Measurements from ENCODE around the gene CBY1. TPM values are rescaled to one million over a fixed set of nuclear protein-coding genes. Genes with fewer than 3 reads are reported as not detected.
"Not testable (repeated sequence)": the region's sequence is repeated elsewhere in the genome, so short reads cannot be mapped to it uniquely, and the experiment has no call there.

The CBY1 gene
- total RNA-seq, 1 donor from 2014 or later, result 25.0 TPM

DNA sequence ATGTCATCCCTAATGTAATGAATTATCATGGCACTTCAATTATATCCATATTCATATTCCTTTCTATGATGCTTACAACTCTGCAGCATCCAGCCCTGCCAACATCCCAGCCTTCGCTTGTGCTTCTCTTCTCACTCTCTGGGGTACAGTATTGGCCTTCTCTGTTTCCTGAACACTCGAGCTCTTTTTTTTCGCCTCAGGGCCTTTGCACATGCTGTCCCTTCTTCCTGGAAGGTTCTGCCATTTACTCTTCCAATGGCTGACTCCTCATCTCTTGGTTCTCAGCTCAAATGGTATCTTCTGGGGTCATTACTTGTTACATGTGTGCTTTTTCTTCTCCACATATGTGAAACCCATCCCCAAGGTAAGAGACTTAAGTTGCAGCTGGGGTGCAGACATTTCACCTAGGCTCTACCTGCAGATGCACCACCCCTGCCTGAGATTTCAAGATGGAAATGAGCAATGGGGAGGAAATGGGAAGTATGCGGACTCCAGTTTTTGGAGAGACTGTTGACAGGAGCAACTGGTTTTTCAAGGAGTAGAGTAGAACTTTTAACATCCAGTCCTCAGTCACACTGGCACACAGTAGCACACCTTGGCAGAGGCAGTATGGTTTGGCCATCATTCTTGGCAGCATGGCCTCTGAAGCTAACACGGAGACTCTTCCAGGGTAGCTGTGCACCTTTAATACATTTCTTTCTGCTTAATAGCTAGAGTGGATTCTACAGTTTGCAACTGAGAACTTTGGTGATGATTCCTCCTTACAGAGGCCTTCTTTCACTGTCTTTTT is 44.0 kb upstream of the CBY1 start:
- Histone ChIP-seq H3K36me3 (ENCODE audit: control insufficient read depth, insufficient read depth, low read length) (peaks cover 1% of the 10 kb centered on the region), H3K4me3 (ENCODE audit: low read depth, low read length) (no peak overlapping the region), H3K27me3 (ENCODE audit: control insufficient read depth, insufficient read depth, low read length) (no peaks in the 10 kb centered on the region)
- TF ChIP-seq, protein P1, sequence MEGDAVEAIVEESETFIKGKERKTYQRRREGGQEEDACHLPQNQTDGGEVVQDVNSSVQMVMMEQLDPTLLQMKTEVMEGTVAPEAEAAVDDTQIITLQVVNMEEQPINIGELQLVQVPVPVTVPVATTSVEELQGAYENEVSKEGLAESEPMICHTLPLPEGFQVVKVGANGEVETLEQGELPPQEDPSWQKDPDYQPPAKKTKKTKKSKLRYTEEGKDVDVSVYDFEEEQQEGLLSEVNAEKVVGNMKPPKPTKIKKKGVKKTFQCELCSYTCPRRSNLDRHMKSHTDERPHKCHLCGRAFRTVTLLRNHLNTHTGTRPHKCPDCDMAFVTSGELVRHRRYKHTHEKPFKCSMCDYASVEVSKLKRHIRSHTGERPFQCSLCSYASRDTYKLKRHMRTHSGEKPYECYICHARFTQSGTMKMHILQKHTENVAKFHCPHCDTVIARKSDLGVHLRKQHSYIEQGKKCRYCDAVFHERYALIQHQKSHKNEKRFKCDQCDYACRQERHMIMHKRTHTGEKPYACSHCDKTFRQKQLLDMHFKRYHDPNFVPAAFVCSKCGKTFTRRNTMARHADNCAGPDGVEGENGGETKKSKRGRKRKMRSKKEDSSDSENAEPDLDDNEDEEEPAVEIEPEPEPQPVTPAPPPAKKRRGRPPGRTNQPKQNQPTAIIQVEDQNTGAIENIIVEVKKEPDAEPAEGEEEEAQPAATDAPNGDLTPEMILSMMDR (IDR thresholded peaks at IDR 0.05; ENCODE audit: insufficient read depth, low read length, poor library complexity, severe bottlenecking), result no peak
- no peak for DNase-seq (ENCODE audit: low read depth)

DNA sequence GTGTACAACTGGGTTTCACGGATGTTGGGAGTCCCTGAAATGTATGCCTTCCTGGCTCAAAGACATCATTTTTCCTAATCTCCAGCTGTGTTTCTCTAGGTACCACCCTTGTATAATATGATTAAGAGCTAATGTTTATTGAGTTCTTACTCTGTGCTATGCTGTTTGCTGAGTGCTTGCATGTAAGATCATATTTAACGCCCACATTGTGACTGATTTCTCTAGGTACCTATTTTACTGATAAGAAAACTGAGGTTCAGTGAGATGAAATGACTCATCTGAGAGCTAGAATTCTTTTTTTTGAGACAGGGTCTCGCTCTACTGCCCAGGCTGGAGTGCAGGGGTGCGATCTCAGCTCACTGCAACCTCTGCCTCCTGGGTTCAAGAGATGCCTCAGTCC is 42.9 kb upstream of the CBY1 start:
- H3K27me3 ChIP-seq (ENCODE audit: control insufficient read depth, insufficient read depth, low read length), result no peaks in the 10 kb centered on the region
- H3K36me3 ChIP-seq (ENCODE audit: control insufficient read depth, insufficient read depth, low read length), result peaks cover 1% of the 10 kb centered on the region
- no peak for DNase-seq (ENCODE audit: low read depth)
- H3K4me3 ChIP-seq (ENCODE audit: low read depth, low read length), result no peak overlapping the region
- TF ChIP-seq, protein P1 (IDR thresholded peaks at IDR 0.05; ENCODE audit: insufficient read depth, low read length, poor library complexity, severe bottlenecking), result no peak

DNA sequence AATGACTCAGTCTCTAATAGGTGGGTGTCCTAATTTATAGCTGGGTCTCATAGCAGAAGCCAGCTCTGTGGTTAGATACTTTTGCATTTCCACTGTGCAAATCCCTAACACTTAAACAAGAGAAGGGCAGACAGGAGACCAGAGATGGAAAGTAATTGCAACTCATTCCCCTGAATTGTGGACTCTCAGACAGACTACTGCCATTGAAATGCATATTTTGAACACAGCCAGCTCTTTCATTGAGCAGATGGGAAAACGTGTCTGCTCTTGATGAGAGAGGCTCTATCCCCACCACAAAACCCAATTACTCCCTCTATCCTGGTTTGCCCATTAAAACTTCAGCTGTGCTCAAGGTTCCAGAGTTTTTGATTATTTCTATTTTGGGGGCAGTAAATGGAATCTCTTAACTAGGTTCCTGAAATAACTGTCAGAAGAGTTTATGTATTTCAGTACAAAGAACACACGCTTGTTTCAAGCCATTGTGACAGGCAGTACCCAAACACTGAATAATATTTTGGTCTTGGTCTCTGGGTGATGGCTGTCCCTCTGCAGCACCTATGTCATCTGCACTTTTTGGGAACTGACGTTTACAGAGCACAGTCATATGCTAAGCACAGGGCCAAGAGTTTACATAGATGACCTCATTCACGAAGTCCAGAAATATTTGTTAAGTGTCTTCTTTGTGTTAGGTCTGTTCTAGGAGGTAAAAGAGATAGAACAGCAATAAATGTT is 41.9 kb upstream of the CBY1 start:
- DNase-seq (ENCODE audit: low read depth), result no peak
- Histone ChIP-seq H3K36me3 (ENCODE audit: control insufficient read depth, insufficient read depth, low read length) (peaks cover 1% of the 10 kb centered on the region), H3K27me3 (ENCODE audit: control insufficient read depth, insufficient read depth, low read length) (no peaks in the 10 kb centered on the region), H3K4me3 (ENCODE audit: low read depth, low read length) (no peak overlapping the region)
- TF ChIP-seq, protein P1 (IDR thresholded peaks at IDR 0.05; ENCODE audit: insufficient read depth, low read length, poor library complexity, severe bottlenecking), result no peak

DNA sequence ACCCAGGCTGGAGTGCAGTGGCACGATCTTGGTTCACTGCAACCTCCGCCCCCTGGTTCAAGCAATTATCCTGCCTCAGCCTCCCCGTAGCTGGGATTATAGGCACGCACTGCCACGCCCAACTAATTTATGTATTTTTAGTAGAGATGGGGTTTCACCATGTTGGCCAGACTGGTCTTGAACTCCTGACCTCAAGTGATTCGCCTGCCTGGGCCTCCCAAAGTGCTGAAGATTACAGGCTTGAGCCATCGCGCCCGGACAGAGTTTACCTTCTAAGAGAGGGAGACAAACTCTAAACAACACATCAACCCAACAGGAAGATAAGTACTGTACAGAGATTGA is 41.4 kb upstream of the CBY1 start:
- not testable (repeated sequence) for H3K36me3 ChIP-seq (ENCODE audit: control insufficient read depth, insufficient read depth, low read length); DNase-seq (ENCODE audit: low read depth); H3K27me3 ChIP-seq (ENCODE audit: control insufficient read depth, insufficient read depth, low read length); H3K4me3 ChIP-seq (ENCODE audit: low read depth, low read length)

DNA sequence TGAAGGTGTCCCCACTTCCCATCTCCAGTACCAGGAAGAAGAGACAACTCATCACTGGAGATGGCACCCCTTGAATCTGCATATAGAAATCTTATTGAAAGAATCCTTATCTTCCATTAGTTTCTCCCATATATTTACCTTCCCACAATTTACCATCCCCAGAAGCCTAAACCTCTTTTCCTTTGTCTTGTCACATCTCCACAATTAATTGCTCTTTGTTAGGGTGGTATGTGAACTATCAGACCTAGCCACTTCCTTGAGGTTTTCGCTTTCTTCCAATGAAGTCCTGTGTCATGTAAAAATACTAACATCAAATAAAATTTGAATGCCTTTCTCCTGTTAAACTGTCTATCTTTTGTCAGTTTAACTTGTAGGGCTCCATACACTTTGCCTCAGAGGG is 38.2 kb upstream of the CBY1 start:
- TF ChIP-seq, protein P1 (IDR thresholded peaks at IDR 0.05; ENCODE audit: insufficient read depth, low read length, poor library complexity, severe bottlenecking), result no peak
- no peaks in the 10 kb centered on the region for H3K27me3 ChIP-seq (ENCODE audit: control insufficient read depth, insufficient read depth, low read length)
- no peak overlapping the region for H3K4me3 ChIP-seq (ENCODE audit: low read depth, low read length)
- no peak for DNase-seq (ENCODE audit: low read depth)
- H3K36me3 ChIP-seq (ENCODE audit: control insufficient read depth, insufficient read depth, low read length), result peaks cover 1% of the 10 kb centered on the region

DNA sequence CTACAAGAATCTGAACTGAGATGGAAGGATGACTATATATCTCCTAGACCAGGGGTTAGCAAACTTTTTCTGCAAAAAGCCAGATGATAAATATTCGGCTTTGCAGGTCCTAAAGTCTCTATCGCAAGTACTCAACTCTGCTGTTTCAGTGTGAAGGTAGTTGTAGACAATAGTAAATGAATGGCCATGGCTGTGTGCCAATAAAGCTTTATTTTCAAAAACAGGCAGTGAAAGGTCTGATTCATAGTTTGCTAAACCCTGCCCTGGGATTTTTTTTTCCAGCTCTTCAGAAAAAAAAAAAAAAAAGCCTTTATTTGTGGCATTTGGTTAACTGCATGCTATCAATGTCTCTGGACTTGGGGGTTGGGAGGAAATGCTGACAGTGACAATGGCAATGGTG is 37.8 kb upstream of the CBY1 start:
- TF ChIP-seq, protein P1 (IDR thresholded peaks at IDR 0.05; ENCODE audit: insufficient read depth, low read length, poor library complexity, severe bottlenecking), result no peak
- H3K4me3 ChIP-seq (ENCODE audit: low read depth, low read length), result no peak overlapping the region
- H3K36me3 ChIP-seq (ENCODE audit: control insufficient read depth, insufficient read depth, low read length), result peaks cover 1% of the 10 kb centered on the region
- no peaks in the 10 kb centered on the region for H3K27me3 ChIP-seq (ENCODE audit: control insufficient read depth, insufficient read depth, low read length)
- no peak for DNase-seq (ENCODE audit: low read depth)
